SK-MEL-5 (cell line): Measurements from ENCODE around the gene SCYL3. TPM values are rescaled to one million over a fixed set of nuclear protein-coding genes. Genes with fewer than 3 reads are reported as not detected.

ENCODE experiments used
- DNase-seq: peaks from one replicate; pipeline ENCODE4 v3.0.0-alpha.2; 2016; ENCODE audit warnings: low read depth, low spot score
- in situ Hi-C: cut with HindIII; loops from 2 replicates; pipeline ENCODE4 v1.10.0; 2016; ENCODE audit warnings: low sequenced_read_pairs, high pct_unique_total_duplicates, low pct_unique_long_range_greater_than_20kb
- total RNA-seq: library from RNA; depleted of rRNA; stranded (reverse); fragments of >200 nt; shearing (Covaris generic); gene quantifications from 2 replicates; pipeline ENCODE4 v1.2.3, GENCODE V29; 2014

Gene SCYL3
- total RNA-seq, 1 experiment from 2014 or later, result 5.5 TPM

DNA sequence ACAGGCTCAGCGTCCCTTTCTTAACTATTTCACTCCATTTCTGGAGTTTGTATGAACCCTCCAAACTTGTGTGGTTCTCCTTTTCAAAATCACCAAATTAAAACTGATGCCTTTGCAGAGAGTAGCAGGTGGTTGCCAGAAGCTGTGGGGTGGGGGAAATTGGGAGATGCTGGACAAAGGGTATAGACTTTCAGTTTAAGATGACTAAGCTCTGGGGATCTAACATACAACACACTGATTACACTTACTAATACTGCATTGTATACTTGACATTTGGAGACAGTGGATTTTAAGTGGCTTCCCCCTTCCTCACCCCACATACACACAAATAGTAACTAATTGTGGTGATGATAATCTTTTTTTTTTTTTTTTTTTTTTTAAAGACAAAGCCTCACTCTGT, 11.1 kb upstream of the SCYL3 start:
- in situ Hi-C loops, result no loop called here

DNA sequence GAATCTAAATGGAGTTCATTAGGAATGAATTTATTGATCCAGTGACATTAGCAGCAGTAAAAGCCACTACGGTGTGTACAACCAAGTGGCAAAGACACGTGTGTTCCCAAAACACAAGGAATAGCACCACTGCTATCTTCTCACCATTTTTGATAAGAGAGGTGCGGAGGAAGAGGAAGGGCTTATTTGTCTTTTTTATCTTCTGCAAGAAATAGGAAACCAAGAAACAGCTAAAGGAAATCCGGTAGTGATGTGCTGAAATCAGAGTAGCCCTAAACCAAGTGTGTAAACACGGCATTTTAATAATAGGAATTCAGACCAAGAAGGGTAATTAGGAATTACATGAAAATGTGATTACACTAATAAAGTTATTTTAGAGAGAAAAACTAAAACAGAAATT, 9.1 kb upstream of the SCYL3 start:
- no peak for DNase-seq
- in situ Hi-C loops, result no loop called here

More for the DNA sequence above, 11.1 kb upstream of the SCYL3 start:
- DNase-seq, result no peak

DNA sequence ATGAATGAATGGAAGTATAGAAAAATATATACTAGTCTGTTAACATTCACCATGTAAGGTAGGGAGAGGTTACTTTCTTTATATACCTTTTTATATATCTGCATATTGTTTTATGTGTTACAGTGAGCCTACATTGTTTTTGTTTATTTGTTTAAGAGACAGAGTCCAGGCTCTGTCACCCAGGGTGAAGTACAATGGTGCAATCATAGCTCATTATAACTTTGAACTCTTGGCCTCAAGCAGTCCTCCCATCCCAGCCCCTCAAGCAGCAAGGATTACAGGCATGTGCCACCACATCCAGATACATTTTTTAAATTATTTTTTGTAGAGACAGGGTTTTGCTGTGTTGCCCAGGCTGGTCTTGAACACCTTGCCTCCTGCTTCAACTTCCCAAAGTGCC, 7.4 kb upstream of the SCYL3 start:
- in situ Hi-C loops, result no loop called here
- no peak for DNase-seq

DNA sequence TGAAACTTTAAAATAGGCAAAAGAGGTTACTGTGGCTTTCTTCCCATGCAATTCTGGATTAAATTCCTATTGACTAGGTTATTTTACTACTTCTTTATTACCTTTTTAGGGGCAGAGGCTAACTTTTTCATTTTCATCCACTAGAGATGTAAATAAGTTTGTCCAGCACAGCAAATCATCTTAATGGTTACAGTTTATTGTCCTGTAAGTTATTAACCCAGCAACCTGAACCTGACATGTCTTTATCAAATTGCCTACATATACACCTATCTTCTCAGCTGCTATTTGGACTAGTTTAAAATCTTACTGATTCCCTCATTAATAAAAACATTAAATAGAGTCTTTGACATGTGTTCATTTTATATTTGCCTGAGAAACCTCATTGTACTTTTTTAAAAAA, 6.9 kb upstream of the SCYL3 start:
- no peak for DNase-seq
- in situ Hi-C loops, result no loop called here

DNA sequence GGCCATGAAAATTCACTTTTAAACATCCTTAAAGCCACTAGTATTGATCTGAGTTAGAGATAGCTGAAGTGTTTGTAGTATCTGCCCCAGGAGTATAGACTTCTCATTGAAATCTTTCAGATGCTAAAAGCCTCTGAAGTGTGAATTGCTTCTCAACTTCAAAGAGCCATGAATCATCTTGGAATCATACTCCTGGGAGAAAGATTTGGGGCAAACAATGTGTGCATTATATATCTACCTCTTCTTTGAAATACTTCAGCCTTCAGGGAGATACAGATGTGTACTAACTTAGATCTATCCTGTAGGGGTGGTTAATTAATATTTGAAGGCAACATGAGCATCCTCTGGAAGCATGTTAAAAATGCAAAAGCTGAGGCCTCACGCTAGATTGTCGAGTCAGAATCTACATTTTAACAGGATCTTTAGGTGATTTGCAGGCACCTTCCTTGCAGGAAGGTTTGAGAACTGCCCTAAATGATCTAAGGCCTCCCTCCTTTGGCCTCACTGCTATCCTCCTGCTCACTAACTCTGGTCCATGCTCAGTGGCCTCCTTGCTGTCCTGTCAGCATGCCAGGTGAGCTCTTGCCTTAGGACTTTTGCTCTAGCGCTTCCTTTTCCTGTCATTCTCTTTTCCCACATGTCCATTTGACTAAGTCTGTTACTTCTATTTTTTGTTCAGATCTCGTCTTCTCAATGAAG, 6.0 kb upstream of the SCYL3 start:
- no peak for DNase-seq

DNA sequence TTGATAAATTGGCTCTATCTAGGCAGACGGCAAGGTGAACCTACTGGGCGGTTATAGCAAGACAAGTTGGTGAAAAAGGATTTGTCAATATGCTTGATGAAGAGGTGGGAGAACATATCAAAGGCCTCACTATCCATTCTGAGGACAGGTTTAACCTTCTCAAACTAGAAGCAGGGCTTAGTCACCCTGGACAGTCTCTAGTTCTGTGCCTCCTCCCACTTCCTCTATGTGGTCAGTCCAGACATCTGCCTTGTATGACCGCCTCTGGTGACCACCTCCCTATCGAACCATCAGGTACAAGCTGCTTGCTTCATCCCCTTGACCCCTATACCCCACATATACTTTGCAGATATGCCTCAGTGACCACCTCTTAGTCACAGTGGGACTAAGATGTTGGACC, 2.3 kb upstream of the SCYL3 start:
- no peak for DNase-seq
- in situ Hi-C loops, result no loop called here

More for the DNA sequence above, 6.0 kb upstream of the SCYL3 start:
- in situ Hi-C loops, result no loop called here

DNA sequence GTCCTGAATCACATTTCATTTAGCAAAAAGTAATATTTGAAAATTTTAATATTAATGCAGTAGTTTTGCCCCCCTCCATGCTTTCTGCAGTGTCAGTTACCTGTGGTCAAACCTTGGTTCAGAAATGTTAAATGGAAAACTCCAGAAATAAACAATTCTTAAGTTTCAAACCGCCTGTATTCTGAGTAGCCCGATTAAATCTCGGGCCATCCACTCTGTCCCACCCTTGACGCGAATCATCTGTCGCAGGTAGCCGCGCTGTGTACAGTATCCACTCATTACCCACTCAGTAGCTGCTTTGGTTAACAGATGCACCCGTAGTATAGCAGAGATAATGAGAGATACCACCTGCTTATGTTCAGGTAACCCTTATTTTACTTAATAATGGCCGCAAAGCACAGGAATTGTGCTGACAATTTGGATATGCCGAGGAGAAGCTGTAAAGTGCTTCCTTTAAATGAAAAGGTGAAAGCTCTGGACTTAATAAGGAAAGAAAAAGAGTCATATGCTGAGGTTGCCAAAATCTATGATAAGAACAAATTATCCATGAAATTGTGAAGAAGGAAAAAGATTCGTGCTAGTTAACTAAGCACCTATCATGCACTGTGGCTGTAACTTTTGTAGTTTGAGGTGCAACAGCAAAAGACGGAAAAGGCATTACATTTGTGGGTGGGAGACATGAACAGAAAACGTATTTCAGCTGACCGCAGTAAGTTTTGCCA, 889 bp upstream of the SCYL3 start:
- peak; percentile 1 for DNase-seq
- in situ Hi-C loops, result no loop called here

DNA sequence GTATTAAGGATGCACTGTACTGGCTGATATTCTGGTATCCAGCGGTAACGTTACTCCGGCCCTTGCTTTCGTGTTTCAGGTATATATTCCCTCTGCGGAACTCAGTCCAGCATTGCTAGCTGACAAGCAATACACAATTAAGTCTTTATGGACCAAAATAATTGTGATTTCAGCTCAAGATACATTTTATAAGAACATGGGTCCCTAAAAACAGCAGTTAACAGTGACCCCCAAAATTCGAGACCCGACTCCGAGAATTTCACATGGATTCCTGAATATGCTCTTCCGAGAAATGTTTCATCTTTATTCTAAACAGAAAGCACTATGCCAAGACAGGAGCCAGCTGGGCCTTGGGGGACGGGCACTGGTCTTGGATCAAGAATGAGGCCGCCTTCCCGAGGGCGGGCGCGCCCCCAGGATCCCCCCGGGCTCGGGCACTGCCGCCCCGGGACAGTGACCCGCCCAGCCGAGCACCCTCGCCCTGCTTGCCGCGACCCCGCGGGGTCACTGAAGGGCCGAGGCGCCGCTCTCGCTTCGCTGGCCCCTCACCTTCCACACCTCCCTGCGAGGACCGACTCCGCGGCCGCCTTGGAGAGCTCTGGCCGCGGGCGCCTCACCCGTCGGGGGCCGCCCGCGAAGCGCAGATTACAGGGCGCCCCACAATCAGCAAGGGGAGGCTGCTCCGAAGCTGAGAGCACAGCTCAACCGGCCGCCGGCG, 610 bp downstream of the SCYL3 start:
- in situ Hi-C loops, result no loop called here
- DNase-seq, result peak; percentile 2

DNA sequence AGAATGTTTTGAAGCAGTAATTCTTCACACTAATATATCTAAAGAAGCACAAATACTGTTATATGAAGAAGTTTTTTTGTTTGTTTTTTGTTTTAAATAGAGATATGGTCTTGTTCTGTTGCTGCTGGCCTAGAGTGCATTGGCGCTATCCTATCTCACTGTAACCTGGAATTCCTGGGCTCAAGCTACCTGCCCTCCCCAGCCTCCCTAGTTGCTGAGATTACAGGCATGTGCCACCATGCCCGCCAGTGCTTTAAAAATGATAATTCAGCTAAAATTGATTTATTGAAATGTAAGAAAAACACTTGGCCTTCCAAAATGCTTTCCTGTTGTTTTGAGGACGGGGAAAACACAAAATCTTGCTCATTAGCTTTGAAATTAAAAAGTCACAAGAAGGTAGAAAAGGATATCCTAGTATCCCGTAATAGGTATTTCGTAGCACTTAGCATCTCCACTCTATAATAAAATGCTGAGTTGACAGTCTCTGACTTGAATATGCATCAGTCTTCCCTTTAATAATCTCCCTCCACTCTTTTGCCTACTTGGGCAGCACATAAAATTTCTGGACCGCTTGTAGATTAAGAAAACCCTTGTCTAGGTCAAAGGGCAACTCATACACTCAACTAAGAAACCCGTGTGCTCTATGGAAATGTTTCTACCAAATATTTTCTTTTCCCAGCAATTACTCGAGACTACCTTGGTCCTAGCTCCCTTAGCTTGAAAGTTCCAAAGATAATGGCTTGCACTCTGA, 1.3 kb downstream of the SCYL3 start:
- no peak for DNase-seq
- in situ Hi-C loops, result no loop called here

DNA sequence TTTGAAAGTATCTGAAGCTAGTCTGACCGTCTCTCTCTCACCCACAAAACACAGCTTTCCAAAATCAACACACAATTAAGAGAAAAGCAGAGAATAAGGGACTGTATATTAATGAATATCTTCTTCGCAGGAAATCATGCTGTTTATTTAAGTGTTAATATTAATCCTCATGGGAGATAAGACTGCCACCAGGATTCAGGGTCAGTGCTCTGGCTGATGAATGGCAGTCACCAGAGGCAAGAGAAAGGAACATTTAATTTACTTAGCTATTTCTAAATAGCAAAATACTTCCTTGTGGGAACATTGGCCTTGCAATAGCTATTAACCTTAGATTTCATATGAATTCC, 2.2 kb downstream of the SCYL3 start:
- in situ Hi-C loops, result no loop called here
- no peak for DNase-seq

DNA sequence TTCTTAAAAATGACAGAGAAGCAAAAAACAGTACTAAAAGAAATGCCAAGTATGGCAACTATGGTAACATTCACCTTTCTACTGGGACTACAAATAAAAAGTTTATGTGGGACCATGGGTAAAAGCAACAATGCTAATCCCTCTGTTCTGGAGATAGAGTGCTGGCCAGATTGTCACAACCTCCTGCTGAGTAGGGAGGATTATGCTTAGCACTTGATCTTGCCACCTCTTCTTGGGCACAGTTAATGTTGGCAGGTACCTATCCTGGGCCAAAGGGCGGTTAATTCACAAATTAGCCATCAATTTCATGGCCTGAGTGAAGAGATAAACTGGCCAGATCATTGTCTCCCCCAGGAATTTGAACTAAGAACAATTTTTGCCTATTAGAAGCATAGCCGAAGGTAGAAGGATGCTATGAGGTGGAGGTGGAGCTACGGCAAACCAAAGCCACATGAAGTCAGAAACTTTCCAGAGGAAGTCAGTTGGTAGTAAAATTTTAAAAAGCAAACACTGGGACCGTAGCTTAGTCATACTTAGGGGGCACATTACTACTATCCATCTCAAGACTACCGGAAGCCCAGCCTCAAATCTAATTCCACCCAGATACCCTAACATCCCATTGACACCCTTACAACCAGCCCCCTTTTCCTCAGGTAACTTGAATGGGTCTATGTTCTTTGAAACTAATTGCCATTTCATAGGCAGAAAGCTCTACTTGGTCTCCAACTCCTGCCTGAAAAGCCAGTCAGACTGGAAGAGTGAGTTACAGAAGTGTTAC, 2.7 kb downstream of the SCYL3 start:
- in situ Hi-C loops, result no loop called here
- DNase-seq, result no peak

DNA sequence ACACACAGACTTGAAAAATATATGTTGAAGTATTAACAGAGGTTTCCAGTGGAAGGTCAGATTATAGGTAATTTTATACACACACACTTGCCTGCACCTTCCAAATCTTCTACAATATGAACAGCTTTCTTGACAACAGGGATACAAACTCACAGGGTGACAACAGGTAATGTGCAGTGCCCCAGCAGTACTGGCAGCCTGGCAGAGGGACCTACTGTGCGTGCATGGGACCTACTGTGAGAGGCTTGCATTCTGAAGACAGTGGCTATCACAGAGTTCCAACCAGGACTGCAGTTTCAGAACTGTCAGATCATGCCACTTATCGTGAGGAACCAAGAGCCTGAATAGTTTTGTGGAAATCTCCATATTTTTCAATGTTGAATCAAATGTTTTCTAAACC, 3.8 kb downstream of the SCYL3 start:
- in situ Hi-C loops, result no loop called here
- DNase-seq, result no peak

DNA sequence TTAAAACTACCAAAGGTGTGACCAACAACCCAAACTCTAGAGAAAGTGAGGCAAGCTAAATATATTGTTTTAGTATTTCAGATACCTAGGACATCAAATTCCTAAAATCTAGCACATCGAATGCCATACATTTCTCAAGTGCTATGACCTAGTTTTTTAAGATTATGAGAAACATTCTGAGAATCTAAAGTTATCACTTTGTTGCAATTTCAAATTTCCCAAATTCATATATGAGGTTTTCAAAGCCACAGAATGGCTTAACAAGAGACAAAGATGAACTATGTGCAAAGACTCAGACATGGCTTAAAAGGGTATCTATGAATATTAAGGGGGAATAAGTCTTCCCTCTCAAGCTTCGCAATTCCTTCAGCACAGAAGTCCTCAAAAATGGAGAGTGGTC, 6.8 kb downstream of the SCYL3 start:
- in situ Hi-C loops, result no loop called here
- DNase-seq, result no peak

DNA sequence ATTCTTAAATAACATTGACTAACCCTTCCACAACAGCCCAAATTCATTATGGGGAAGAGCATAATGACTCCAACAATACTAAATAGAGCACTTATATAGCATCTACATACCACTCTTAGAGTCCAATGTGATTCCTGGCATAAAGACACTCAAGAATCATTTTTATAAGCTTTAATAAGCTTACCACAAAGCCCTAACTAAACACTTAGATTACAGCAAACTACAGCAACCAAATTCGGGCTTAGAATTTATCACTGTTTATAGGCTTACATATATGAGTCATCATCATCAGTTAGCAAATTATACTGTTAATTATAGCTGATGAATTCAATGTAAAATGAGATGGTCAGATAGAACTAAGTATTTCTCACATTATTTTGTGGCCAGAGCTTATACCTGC, 7.3 kb downstream of the SCYL3 start:
- DNase-seq, result no peak

DNA sequence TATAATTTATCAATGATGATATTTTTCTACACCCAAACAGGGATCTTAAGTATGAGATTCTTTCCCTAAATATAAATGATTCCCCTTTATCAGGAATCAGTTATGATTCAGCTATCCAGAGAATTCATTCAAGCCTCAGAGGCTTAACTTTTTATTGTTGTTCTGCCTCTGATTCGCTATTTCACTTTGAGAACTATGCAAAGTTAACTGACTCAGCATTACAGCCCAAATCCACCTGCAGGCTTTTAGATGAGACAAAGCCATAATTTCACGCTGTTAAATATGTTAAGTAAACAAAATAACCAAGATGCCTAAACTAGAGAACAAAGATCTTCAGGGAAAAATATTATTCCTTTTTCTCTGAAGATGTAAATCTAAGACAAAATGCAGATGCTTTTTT, 8.5 kb downstream of the SCYL3 start:
- in situ Hi-C loops, result no loop called here
- DNase-seq, result no peak

More for the DNA sequence above, 7.3 kb downstream of the SCYL3 start:
- in situ Hi-C loops, result no loop called here

DNA sequence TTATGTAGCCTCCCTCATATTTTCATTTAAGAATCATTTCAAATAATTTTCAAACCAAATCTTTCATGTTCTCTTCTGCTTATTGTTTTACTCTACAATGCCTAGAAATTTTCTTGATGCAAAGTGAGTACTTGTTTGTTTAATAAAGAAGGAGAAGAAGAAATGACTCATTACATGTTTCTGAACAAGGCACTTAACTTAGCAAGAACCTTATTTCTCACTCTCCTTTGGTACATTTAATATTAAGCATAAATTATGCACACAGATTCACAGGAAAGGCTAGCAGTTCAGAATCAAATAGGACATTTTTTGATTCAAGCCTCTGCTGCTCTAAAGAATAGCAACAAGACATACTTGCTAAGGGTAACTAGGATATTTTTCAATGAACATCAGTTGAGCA, 9.1 kb downstream of the SCYL3 start:
- no peak for DNase-seq
- in situ Hi-C loops, result no loop called here

DNA sequence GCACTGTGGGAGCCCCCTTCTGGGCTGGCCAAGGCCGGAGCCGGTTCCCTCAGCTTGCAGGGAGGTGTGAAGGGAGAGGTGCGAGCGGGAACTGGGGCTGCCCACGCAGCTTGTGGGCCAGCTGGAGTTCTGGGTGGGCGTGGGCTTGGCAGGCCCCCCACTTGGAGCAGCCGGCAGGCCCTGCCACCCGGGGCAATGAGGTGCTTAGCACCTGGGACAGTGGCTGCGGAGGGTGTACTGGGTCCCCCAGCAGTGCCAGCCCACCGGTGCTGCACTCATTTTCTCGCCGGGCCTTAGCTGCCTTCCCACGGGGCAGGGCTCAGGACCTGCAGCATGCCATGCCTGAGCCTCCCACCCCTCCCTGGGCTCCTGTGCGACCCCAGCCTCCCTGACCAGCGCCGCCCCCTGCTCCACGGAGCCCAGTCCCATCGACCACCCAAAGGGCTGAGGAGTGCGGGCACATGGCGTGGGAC, 11.6 kb downstream of the SCYL3 start:
- in situ Hi-C loops, result no loop called here

More for the DNA sequence above, 11.6 kb downstream of the SCYL3 start:
- DNase-seq, result no peak
